CD4-positive, alpha-beta T cell treated with Interleukin-12 subunit alpha and Interleukin-12 subunit beta, for 1 hour (primary cell): ENCODE measurements around the gene CST1.
"Not testable (repeated sequence)": the region's sequence is repeated elsewhere in the genome, so short reads cannot be mapped to it uniquely, and the experiment has no call there.

Experiments
- DNase-seq: peaks from one replicate; pipeline ENCODE4 v3.0.0-alpha.2; 2020

The CST1 gene

DNA sequence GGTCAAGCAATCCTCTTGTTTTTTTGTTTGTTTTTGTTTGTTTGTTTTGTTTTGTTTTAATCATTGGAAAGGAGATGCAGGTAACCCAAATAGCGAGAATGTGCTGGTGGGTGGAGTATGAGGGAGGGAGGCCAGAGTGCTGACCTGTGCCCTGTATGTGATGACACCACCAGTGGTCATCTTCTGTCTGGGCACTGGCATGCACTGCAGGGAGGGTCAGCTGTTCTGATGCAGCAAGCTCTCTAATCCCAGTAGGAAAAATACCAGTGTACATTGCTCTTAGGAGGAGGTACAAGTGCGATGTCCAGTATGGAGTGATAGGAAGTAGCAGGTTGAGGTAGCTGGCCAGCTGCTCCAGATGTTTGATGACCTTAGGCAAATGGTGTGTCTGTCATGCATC is 2.9 kb upstream of the CST1 start:
- no peak for DNase-seq

DNA sequence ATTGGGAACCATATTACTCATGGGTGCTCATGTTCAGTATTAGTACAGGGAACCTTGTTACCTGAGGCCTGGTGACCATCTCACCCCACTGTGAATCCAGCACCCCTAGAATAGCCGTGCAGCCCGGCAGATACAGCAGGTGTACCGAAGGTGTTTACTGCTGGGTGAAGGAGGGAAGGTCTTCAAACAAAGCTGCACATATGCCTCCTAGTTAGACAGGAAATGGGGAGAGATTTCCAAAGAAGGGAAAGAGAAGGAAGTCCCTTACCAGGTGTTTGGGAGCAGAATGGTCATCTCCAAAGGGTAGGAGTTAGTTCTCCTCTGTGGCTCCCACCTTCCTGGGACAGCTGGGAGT is 2.4 kb upstream of the CST1 start:
- DNase-seq = no peak

DNA sequence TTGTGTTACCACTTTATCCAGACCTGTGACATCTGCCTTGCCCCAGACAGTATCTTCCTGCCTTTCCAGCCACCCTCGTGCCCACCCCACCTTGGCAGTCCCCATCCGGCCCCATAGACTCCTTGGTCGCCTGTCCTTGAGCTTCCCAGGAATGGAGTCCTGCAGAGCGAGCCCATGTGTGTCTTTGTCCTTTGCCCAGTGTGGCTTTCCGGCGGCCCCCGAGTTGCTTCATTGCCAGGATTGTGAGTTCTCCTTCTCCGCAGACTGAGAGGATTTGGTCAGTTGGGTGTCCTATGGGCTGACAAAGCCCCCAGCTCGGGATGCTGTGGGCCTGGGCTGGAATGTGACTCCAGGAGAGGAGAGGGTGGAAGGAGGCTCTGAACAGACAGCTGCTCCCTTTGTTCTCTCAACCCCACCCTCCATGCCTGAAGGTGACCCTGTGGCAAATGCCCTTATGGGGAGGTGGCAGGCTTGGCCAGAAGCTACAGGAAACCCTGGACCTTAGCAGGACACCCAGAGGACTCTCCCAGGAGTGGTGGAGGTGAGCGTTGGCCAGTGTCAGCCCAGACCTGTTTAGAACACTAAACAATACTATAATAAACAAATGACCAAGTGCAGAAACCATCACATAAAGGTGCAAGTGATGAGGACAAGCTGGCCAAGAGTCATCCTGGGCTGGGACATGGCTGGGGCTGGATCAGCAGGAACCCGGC is 1.9 kb upstream of the CST1 start:
- no peak for DNase-seq

DNA sequence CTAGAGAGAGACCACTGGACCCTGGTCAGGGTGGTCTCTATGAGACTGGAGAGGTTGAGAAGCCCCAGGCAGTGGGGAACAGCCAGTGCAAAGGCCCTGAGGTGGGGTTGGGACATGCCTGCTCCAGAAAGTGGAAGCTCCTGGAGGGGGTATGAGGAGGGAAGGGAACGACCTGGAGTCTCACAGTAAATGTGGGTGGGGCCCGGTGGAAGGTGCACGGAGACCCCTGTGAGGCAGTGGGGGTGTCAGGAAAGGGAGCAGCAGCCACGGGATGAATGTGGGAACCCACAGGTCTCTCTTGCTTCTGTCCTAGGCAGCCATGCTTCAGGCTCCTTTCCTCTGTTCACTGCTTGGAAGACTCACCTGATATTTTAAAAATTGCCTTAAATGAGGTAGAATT is 1.3 kb upstream of the CST1 start:
- no peak for DNase-seq

DNA sequence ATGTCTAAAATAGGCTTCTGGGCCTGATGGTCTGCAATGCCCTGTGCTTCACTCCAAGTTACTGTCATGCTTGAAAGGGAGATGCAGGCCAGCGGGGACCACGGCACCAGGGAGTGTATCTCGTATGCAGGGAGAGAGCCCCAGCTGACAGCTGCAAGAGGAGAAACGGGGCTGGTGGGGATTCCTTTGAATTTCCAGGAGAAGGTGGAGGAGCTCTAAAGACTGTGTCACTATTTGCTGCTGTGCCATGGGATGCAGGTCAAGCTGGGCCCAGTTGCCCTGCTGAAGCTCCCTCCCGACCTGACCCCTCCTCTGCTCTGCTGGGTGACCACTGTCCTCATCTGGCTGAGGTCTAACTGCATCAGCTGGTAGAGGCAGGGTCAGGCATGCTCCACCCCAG is 989 bp downstream of the CST1 start:
- no peak for DNase-seq

DNA sequence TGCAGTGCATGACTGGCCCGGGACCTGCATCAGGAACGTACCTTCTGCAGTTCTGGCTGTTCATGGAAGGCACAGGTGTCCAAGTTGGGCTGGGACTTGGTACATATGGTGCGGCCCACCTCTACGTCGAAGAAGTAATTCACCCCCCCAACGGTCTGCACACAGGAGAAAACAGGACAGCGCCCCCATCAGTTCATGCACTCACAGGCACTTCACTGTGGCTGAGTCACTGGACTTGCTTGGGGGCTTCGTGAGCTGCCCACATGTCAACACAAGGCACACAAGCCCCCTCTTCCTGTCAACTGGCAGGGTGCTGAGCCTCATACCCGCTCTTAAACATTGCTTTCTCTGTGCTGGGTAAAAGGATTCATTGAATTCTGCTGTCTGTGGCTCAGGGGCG is 1.8 kb downstream of the CST1 start:
- not testable (repeated sequence) for DNase-seq

DNA sequence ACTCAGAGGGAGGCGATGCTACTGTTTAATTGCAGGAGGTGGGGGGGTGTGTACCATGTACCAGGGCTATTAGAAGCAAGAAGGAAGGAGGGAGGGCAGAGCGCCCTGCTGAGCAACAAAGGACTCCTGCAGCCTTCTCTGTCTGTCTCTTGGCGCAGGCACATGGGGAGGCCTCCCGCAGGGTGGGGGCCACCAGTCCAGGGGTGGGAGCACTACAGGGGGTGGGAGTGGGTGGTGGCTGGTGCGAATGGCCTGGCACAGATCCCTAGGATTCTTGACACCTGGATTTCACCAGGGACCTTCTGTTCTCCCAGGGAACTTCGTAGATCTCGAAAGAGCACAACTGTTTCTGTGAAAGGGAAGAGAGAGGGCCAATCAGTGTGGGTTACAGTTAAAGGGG is 3.2 kb downstream of the CST1 start:
- not testable (repeated sequence) for DNase-seq

DNA sequence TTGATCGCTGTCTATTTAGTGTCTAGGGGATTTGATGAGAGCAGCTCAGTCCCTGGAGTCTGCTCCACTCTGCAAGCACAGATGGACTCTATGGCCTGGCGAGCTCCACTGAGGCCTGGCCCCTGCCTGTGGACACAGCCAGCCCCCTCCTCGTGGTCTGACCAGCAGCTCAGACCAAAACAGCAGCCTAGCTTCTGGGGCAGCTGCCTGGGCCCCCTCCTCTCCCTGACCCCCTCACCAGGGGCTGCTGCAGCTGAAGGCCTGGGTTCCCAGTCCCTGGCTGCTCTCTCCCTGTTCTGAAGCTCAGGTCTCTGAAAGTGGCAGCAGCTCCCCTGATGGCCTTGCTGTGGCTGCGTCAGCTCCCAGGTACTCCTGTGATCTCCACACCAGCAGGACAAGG is 3.6 kb downstream of the CST1 start:
- not testable (repeated sequence) for DNase-seq

DNA sequence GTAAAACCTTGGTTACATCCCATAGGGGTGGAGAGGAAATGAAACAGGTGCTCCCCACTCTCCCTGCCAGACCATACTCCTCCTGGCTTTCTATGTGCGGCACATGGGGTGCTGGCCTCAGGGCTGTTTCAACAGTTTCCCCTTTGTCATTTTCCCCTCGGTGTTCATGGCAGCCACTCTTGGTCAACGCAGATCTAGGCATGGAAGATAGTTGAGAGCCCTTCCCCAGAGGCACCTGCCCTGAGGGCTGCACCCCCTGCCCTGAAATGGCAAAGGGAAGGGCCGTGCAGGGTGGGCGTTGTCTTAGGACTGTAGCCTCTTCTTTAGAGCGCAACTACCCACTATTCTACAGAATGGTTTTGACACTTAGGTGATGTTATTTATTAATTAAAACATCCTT is 4.4 kb downstream of the CST1 start:
- no peak for DNase-seq

DNA sequence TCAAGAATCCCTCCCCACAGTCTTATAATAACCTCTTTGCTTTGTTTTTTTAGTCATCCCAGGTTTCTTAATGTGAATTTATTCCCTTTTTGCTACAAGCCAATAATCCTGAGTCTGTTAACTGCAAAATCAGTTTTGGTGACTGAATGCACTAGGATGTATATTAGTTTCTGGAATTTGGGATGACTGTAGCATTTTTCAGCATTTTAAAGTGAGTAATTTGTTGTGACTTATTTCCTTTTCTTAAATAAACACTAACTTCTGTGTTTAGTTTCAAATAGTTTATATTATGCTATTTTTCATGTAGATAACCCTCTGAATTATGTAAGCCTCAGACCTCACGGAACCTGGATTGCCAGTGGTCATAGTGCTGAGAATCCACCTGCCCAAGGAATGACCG is 5.5 kb downstream of the CST1 start:
- DNase-seq = no peak

DNA sequence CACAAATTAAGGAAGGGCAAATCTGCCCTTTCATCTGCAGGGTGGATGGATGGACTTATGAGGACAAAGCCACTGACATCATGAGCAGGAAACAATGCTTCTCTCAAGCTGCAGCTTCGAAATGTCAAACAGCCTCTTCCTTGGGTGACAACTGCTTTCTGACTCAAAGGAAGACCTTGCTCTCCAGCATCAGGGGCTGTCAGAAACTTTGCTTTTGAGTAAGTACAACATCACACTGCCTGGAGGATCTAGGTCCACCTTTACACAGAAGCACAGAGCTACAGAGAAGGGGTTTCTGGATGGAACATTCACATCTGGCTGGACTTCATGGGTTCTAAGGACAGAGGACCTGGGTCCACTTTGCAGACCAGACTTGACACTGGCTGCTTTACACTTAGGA is 5.9 kb downstream of the CST1 start:
- no peak for DNase-seq

DNA sequence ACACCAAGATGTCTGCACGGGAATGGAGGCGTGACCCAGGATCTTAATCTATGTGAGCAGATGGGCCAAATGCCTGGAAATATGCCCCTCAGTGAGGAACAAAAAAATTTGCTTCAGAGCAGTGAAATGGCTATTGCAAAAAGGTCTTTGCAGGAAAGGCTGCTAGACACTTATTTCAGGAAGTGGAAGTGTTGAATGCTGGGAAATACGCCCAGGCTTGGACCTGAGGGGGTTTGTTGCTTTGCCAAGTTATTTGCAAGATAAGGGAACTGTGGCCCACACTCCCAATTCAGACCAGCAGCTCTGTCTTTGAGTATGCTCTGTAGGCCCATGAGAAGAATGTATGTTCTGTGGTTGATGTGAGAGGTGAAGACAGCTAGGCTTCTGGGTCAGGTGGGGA is 15.3 kb downstream of the CST1 start:
- not testable (repeated sequence) for DNase-seq

DNA sequence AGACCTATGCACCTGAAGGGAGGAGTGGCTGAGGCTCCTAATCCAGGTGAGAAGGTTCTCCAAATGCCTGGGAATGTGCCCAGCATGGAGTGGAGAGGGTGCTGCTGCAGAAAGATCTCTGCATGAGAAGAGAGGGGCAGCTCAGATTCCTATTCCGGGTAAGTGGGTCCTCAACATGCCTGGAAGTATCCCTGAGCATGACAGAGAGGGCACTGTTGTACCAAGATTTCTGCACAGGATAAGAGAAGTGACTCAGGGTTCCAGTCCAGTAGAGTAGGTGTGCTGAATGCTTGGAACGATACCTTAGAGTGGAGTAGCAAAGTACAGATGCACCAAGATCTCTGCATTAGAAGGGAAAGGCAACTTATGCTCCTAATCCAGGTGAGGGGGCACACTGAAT is 15.8 kb downstream of the CST1 start:
- DNase-seq = not testable (repeated sequence)

DNA sequence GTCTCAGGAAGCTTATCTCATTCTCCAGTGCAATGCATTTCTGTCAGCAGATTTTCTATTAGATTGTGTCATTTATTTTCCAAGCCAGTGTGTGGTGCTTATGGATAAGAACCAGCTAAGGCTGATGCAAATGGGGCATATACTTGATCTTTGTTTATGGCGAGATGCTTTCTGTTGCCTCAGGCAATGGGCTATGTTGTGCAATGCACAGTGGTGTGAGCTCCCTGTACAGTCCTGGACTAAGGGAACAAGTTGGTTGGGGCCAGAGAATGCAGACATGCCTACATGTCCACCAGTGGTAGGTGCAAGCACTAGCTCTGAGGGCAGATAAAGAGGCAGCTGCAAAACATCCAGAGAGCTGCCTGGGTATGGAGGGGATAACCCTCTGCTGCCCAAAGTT is 16.3 kb downstream of the CST1 start:
- DNase-seq = not testable (repeated sequence)

DNA sequence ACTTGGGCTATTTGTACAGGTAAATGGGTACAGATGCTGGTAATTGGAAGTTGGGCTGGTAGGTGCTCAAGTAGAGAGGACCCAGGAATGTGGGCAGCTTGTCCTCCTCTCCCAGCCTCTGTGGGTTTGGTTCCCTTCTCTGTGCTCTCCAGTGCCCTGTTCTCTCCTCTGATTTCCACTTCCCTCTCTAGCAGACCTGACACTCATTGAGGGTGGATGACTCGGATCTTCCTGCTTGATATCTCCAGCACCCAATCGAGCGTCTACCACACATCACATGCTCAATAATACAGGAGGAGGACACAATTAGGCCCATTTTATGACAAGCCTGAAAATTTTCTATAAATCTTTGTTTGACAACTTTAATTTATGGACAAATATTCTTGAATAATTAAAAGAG is 23.7 kb downstream of the CST1 start:
- no peak for DNase-seq

DNA sequence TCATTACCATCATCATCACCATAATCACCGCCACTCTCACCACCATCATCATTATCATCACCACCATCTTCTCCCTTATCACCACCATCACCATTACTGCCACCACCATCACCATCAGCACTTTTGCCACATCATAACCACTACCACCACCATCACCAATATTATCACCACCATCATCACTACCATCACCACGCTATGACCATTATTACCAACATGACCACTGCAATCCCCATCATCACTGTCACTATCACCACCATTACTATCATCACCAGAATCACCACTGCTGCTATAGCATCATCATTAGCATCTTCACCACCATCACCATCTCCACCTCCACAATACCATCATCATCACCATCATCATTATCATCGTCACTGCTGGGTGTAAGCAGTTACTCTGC is 25.6 kb downstream of the CST1 start:
- DNase-seq = no peak

DNA sequence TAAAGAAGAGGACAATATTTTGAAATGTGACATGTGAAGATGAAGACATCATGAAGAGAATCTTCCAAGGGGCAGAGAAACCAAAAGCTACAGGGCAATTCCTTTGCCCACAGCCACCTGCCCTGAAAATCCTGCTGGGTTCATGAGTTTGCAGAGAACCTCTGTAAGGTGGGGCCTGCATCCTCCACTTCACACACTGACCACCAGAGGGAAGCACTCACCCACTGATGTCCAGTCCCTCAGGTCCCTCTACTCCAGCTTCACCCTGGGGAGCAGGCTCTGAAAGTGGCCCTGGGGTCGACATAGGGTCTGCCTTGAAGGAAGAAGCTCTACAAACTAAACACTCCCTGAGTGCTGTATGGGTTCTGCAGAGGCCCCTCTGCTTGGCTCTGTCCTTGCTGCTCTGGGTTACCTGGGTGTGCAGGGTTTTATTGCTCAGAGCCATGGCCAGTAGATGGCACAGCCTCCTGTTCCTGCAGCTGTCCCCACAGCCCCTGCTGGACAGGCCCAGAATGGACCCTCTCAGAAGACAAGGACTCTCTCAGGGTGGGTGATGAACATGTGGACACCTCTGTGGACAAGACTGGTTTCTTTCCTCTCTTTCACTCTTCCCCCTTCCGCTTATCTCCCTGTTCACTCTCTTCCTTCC is 27.0 kb downstream of the CST1 start:
- DNase-seq = peak; percentile 9

DNA sequence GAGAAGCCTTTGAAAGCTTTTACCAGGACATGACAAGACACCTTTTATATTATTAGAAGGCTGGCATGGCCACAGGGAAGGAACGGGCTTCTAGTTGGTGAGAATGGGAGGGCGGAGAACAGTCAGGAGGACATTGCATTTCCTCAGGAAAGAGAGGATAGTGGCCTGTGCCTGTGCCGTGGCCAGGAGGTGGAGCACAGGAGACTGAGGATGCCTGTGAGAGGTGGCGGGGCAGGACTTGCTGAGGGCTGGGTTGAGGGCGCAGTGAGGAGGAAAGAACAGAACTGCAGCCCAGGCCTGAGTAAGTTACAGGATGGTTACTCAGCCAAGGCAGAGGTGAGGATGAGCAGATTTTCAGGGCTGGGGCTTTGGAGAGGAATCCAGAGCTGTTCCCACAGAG is 27.9 kb downstream of the CST1 start:
- not testable (repeated sequence) for DNase-seq

DNA sequence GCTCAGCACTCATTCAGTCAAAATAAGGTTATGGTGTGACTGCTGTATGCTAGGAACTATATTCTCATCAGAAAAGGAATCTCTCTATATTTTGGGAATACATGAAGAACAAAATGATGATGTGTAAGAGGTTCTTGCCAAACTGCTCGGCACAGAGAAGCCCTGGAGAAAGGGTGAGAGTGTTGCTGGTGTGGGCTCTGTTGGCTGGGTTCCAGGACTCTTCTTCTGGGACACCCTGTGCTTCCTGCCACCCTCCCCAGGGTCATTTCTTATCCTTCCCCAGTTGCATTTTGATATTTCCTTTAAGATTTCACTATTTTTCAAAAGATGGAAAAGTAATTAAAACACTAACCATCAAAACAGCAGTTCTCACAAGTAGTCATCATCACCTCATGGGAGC is 28.8 kb downstream of the CST1 start:
- DNase-seq = no peak

DNA sequence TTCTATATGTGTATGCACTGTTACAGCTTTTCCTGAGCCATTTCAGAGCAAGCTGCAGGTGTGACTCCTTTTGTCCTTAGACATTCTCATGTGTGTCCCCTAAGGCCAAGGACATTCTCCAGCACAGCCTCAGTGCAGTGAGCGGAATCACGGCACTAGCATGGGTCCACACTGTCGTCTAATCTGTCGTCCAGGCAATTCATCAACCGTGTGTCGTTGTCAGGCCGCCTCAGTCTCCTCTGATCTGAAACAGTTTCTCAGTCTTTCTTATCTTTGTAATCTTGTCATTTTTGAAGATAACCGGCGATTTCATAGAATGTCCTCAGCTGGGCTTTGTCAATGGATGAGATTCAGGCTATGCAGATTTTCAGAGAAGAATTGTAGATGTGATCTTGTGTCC is 31.4 kb downstream of the CST1 start:
- not testable (repeated sequence) for DNase-seq

DNA sequence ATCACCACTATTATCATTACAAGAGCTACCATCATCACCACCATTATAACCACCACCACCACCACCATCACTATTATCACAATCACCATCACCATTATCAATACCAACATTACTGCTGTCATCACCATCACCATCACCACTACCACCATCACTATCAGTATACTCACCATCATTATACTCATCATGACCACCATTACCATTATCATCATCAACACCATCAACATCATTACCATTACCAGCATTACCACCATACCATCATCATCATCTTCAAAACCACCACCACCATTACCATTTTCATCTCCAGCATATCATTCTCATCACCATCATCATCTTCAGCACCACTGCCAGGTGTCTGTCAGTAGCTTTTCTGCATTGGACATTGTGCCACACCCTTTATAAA is 39.0 kb downstream of the CST1 start:
- DNase-seq = not testable (repeated sequence)

DNA sequence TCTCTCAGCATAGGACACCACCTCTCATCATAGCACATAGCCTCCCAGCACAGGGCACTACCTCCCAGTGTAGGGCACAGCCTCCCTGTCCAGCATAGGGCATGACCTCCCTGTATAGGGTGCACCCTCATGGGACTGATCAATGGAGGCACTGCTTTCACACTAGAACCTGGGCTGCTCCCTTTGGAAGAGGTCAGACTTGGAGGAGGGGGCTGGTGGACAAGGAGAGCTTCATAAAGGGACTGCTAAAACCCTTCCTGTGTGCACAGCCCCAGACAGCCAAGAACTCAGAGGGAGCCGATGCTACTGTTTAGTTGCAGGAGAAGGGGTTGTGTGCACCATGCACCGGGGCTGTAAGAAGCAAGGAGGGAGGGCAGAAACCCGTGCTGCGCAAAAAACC is 40.0 kb downstream of the CST1 start:
- DNase-seq = no peak

DNA sequence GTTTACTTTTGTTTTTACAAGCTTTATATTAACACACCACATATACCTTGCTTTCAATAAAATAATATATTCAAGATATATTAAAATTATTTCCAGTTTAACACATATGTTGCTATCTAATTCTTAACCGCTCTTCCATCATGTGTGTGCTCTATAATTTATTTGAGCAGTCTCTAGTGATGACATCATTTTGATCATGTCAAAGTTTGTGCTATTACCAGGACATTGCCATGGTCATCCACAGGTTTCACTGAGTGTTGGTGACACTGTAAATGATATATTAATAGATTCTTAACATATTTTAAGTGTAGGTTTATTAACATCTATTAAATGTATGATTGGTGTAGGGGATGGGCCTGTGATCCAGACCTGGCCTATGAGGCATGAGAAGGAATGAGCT is 44.8 kb downstream of the CST1 start:
- no peak for DNase-seq

DNA sequence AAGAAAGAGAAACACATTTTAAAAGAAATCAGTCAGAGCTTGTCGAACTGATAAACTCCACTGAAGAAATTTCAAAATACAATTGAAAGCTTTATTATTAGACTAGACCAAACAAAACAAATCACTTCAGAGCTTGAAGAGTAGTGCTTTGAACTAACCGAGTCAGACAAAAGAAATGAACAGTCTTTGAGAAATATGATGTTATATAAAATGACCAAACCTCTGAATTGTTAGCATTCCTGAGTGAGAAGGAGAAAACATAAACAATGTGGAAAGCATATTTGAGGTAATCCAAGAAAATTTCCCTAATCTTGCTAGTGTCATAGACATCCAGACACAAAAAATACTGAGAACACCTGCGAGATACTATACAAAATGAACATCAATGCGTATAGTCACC is 48.7 kb downstream of the CST1 start:
- no peak for DNase-seq

DNA sequence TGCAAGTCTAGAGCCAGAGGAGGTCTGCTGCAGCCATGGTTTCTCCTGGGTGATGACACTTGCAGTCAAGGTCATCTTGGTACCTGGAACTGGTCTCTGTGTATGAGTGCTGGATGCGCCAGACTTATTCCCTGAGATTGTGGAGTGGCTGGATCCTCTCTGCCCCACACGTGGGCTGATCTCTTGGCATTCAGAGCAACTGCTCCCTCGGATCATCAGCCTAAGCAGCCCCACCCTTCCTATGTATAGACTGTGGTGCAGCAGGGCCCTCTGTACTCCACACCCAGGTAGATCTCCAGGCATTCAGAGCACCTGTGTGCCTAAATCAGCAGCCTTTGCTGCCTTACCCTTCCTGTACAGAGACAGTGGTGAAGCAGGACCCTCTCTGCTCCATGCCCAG is 49.8 kb downstream of the CST1 start:
- DNase-seq = no peak
